ENCODE data around the gene CCDC106. TPM values are rescaled to one million over a fixed set of nuclear protein-coding genes. Genes with fewer than 3 reads are reported as not detected.

The CCDC106 gene
- total RNA-seq, 6 experiments from 2014 or later = 6.1 to 19.7 (median 9.8) TPM

- H3K4me3 ChIP-seq = no peak overlapping the region
- no peak for TF ChIP-seq POLR2A (IDR thresholded peaks at IDR 0.05)
- no peaks in the 10 kb centered on the region for H3K27me3 ChIP-seq
- peaks cover 0 to 37% (median 24%) of the 10 kb centered on the region in 4 donors for H3K4me1 ChIP-seq
- no peaks in the 10 kb centered on the region for H3K9me3 ChIP-seq
- ATAC-seq (no peak), DNase-seq (no peak)
- H3K36me3 ChIP-seq = peaks cover 10 to 35% (median 15%) of the 10 kb centered on the region in 4 donors
- WGBS (ENCODE audit: insufficient coverage, low coverage, low lambda C conversion rate, missing lambda C conversion rate) = 68% methylated on average over 7 of the region's 15 CpGs
- intact Hi-C loops (cut with DNase I) = no loop called here
- no peak overlapping the region for H3K27ac ChIP-seq
Measured at GRCh38 chr19:55673889-55674288, 25.9 kb downstream of the CCDC106 start.

GRCh38 chr19:55674459-55674840 is 26.4 kb downstream of the CCDC106 start:
- Histone ChIP-seq H3K9me3 (no peaks in the 10 kb centered on the region), H3K4me1 (peaks cover 0 to 42% (median 26%) of the 10 kb centered on the region in 4 donors), H3K27me3 (no peaks in the 10 kb centered on the region), H3K4me3 (peak overlapping the region; percentile 64 to 97 (median 83)), H3K27ac (peak overlapping the region in 1 of 3 donors; percentile 87), H3K36me3 (peaks cover 7 to 35% (median 15%) of the 10 kb centered on the region in 4 donors)
- intact Hi-C loops (cut with DNase I) = no loop called here
- DNase-seq (no peak), ATAC-seq (no peak)
- 30% methylated on average over 10 of the region's 17 CpGs for WGBS (ENCODE audit: insufficient coverage, low coverage, low lambda C conversion rate, missing lambda C conversion rate)
- TF ChIP-seq POLR2A (IDR thresholded peaks at IDR 0.05) (no peak), CTCF (IDR thresholded peaks at IDR 0.05) (no peak)

GRCh38 chr19:55674841-55675660 is 27.0 kb downstream of the CCDC106 start, which contains the start of gene EPN1:
Gene EPN1 (plus strand): TSS chr19:55675226. CDS start chr19:55678628, 3,402 bp downstream.
- TF ChIP-seq CTCF (IDR thresholded peaks at IDR 0.05) = no peak
- TF ChIP-seq POLR2A (IDR thresholded peaks at IDR 0.05) = peak; percentile 54
- DNase-seq (peak; percentile 98), ATAC-seq (peak; percentile 86 to 91 (median 88))
- intact Hi-C loops (cut with DNase I) = no loop called here
- peaks cover under 1 to 33% (median 11%) of the 10 kb centered on the region in 4 donors for H3K36me3 ChIP-seq
- peak within 1 kb of the TSS; percentile 77 to 87 (median 85) for H3K27ac ChIP-seq
- no peaks in the 10 kb centered on the region for H3K9me3 ChIP-seq
- H3K27me3 ChIP-seq = no peaks in the 10 kb centered on the region
- H3K4me1 ChIP-seq = peaks cover 0 to 42% (median 26%) of the 10 kb centered on the region in 4 donors
- peak within 1 kb of the TSS; percentile 64 to 97 (median 83) for H3K4me3 ChIP-seq
- under 1% methylated on average over 16 of the region's 101 CpGs for WGBS (ENCODE audit: insufficient coverage, low coverage, low lambda C conversion rate, missing lambda C conversion rate)

GRCh38 chr19:55675661-55676354 is 27.8 kb downstream of the CCDC106 start:
- 2% methylated on average over 16 of the region's 16 CpGs for WGBS (ENCODE audit: insufficient coverage, low coverage, low lambda C conversion rate, missing lambda C conversion rate)
- Histone ChIP-seq H3K27ac (peak overlapping the region; percentile 77 to 87 (median 85)), H3K36me3 (peaks cover 0 to 32% (median 10%) of the 10 kb centered on the region in 4 donors), H3K9me3 (no peaks in the 10 kb centered on the region), H3K27me3 (no peaks in the 10 kb centered on the region), H3K4me3 (peak overlapping the region; percentile 64 to 97 (median 83)), H3K4me1 (peaks cover 0 to 44% (median 26%) of the 10 kb centered on the region in 4 donors)
- no peak for DNase-seq
- intact Hi-C loops (cut with DNase I) = no loop called here
- no peak for ATAC-seq
- no peak for TF ChIP-seq CTCF (IDR thresholded peaks at IDR 0.05)
- no peak for TF ChIP-seq POLR2A (IDR thresholded peaks at IDR 0.05)
